Measurements from ENCODE around the gene DPM2. TPM values are rescaled to one million over a fixed set of nuclear protein-coding genes. Genes with fewer than 3 reads are reported as not detected.

Gene DPM2
- total and polyA plus RNA-seq, 7 experiments from 2014 or later, result 29.1 to 84.4 (median 39.5) TPM

GRCh38 chr9:127915801-127916719 is 21.6 kb downstream of the DPM2 start:
- intact Hi-C loops (cut with micrococcal nuclease), result loop anchor here (1.0 to 5.0 kb wide), 7 partner anchors 14 to 691 kb away; partner anchors contain the start of genes STXBP1 (in 2 of the 2), FPGS (in 1 of the 2) and PIP5KL1 (in 1 of the 2)
- Mint-ChIP-seq H3K4me3 (peak overlapping the region; percentile 76 to 91 (median 86)), H3K9me3 (no peaks in the 10 kb centered on the region), H3K4me1 (peaks cover 23 to 64% (median 48%) of the 10 kb centered on the region in 7 donors), H3K36me3 (peaks cover 0 to 14% (median 1%) of the 10 kb centered on the region in 5 donors), H3K27ac (peak overlapping the region; percentile 69 to 95 (median 87)), H3K27me3 (no peaks in the 10 kb centered on the region)
- peaks cover 0 to 31% (median 0%) of the 10 kb centered on the region in 3 experiments for H3K36me3 ChIP-seq (ENCODE audit: control insufficient read depth in 2 of 3, insufficient read depth in 3 of 3, low read length in 3 of 3)
- ATAC-seq (peak; percentile 6), DNase-seq (peak in 7 of 9 donors; percentile 43 to 80 (median 52))
- H3K4me1 ChIP-seq (ENCODE audit: control insufficient read depth in 2 of 2, insufficient read depth in 2 of 2, low read length in 2 of 2), result peaks cover 24 to 31% of the 10 kb centered on the region in 2 donors
- peak overlapping the region; percentile 81 for H3K27ac ChIP-seq (ENCODE audit: low read depth, low read length)
- no peaks in the 10 kb centered on the region for H3K9me3 ChIP-seq (ENCODE audit: control insufficient read depth in 2 of 3, low read length in 3 of 3)
- peak overlapping the region; percentile 86 for H3K4me3 ChIP-seq (ENCODE audit: low read length)
- POLR2A ChIA-PET, result interaction anchor here (0.5 to 4.9 kb wide), 21 partner anchors 12 to 1921 kb away, joined by 3 to 81 read pairs (median 3); partner anchors contain the start of genes CDK9, PTRH1, ST6GALNAC6 and TTC16
- no peaks in the 10 kb centered on the region for H3K27me3 ChIP-seq (ENCODE audit: control insufficient read depth in 2 of 2, insufficient read depth in 2 of 2, low read length in 2 of 2)
- CTCF ChIA-PET, result interaction anchor here (0.6 to 2.5 kb wide), 9 partner anchors 10 to 326 kb away, joined by 3 to 12 read pairs (median 3); partner anchors contain the start of genes SH2D3C and TOR2A

DNA sequence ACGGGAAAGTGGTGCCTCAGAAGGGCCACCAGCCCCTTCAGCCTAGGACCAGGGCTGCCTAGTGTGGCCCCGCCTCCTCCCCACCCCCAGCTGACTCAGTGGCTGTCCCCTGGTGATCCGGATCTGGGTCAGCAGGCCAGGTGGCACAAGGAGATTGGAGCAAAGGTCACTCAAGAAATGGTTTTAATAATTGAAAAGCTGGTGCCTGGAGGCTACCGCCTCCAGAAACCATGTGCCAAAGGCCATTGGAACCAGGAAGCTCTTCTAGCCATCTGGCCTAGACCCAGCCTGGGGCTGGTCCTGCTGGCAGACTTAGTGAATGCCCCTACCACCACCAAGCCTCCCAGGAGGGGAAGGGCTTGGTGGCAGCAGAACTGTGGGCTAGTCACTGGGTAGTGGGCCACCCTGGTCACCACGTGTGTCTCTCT is 22.3 kb downstream of the DPM2 start:
- ATAC-seq (no peak), DNase-seq (no peak)
- H3K27ac Mint-ChIP-seq, result peak overlapping the region in 8 of 9 donors; percentile 69 to 95 (median 84)
- peak overlapping the region; percentile 76 to 91 (median 86) for H3K4me3 Mint-ChIP-seq
- H3K9me3 ChIP-seq (ENCODE audit: control insufficient read depth in 2 of 3, low read length in 3 of 3), result no peaks in the 10 kb centered on the region
- H3K27ac ChIP-seq (ENCODE audit: low read depth, low read length), result peak overlapping the region; percentile 81
- H3K36me3 Mint-ChIP-seq, result peaks cover 4 to 20% (median 7%) of the 10 kb centered on the region in 5 donors
- H3K4me1 Mint-ChIP-seq, result peaks cover 30 to 66% (median 54%) of the 10 kb centered on the region in 7 donors
- peaks cover 24 to 31% of the 10 kb centered on the region in 2 donors for H3K4me1 ChIP-seq (ENCODE audit: control insufficient read depth in 2 of 2, insufficient read depth in 2 of 2, low read length in 2 of 2)
- POLR2A ChIA-PET, result interaction anchor here (0.8 to 4.9 kb wide), 13 partner anchors 11 to 1922 kb away, joined by 3 to 81 read pairs (median 3); partner anchors contain the start of genes CDK9, DPM2 and ST6GALNAC6
- no peaks in the 10 kb centered on the region for H3K27me3 ChIP-seq (ENCODE audit: control insufficient read depth in 2 of 2, insufficient read depth in 2 of 2, low read length in 2 of 2)
- H3K27me3 Mint-ChIP-seq, result no peaks in the 10 kb centered on the region
- CTCF ChIA-PET, result interaction anchor here (1.0 to 2.3 kb wide), 5 partner anchors 9 to 137 kb away, joined by 3 to 12 read pairs (median 4); partner anchors contain the start of gene SH2D3C
- H3K36me3 ChIP-seq (ENCODE audit: control insufficient read depth in 2 of 3, insufficient read depth in 3 of 3, low read length in 3 of 3), result peaks cover 0 to 38% (median 0%) of the 10 kb centered on the region in 3 experiments
- intact Hi-C loops (cut with micrococcal nuclease), result loop anchor here (5.0 kb wide), 3 partner anchors 33 to 348 kb away; partner anchors contain the start of gene STXBP1 (in 1 of the 2)
- peak overlapping the region; percentile 19 for H3K4me3 ChIP-seq (ENCODE audit: low read length)
- H3K9me3 Mint-ChIP-seq, result no peaks in the 10 kb centered on the region

DNA sequence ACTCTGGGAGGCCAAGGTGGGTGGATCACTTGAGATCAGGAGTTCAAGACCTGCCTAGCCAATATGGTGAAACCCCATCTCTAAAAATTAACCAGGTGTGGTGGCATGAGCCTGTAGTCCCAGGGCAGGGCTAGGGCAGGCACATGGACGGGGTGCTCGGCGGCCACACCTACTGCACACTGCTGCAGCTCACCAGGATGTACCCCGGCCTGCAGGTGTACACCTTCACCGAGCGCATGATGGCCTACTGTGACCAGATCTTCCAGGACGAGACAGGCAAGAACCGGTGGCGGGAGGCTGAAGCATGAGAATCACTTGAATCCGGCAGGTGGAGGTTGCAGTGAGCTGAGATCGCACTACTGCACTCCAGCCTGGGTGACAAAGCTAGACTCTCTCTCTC is 24.0 kb downstream of the DPM2 start:
- Histone ChIP-seq H3K27ac (ENCODE audit: low read depth, low read length) (no peak overlapping the region), H3K4me3 (ENCODE audit: low read length) (no peak overlapping the region), H3K4me1 (ENCODE audit: control insufficient read depth in 2 of 2, insufficient read depth in 2 of 2, low read length in 2 of 2) (peaks cover 24 to 31% of the 10 kb centered on the region in 2 donors), H3K27me3 (ENCODE audit: control insufficient read depth in 2 of 2, insufficient read depth in 2 of 2, low read length in 2 of 2) (no peaks in the 10 kb centered on the region), H3K9me3 (ENCODE audit: control insufficient read depth in 2 of 3, low read length in 3 of 3) (no peaks in the 10 kb centered on the region), H3K36me3 (ENCODE audit: control insufficient read depth in 2 of 3, insufficient read depth in 3 of 3, low read length in 3 of 3) (peaks cover 0 to 48% (median 0%) of the 10 kb centered on the region in 3 experiments)
- peaks cover 24 to 57% (median 46%) of the 10 kb centered on the region in 7 donors for H3K4me1 Mint-ChIP-seq
- peak overlapping the region in 2 of 9 donors; percentile 69 to 81 for H3K27ac Mint-ChIP-seq
- ATAC-seq (no peak), DNase-seq (peak in 1 of 9 donors; percentile 8)
- CTCF ChIA-PET, result interaction anchor here (0.6 to 1.7 kb wide), 3 partner anchors 126 to 178 kb away, joined by 3 to 8 read pairs (median 4); partner anchors contain the start of gene TOR2A
- peak overlapping the region in 2 of 10 donors; percentile 13 to 29 for H3K4me3 Mint-ChIP-seq
- H3K9me3 Mint-ChIP-seq, result no peaks in the 10 kb centered on the region
- POLR2A ChIA-PET, result interaction anchor here (0.6 to 4.9 kb wide), 5 partner anchors 10 to 179 kb away, joined by 3 to 81 read pairs (median 4); partner anchors contain the start of gene TOR2A
- H3K27me3 Mint-ChIP-seq, result no peaks in the 10 kb centered on the region
- intact Hi-C loops (cut with micrococcal nuclease), result no loop called here
- peaks cover 4 to 20% (median 7%) of the 10 kb centered on the region in 5 donors for H3K36me3 Mint-ChIP-seq

DNA sequence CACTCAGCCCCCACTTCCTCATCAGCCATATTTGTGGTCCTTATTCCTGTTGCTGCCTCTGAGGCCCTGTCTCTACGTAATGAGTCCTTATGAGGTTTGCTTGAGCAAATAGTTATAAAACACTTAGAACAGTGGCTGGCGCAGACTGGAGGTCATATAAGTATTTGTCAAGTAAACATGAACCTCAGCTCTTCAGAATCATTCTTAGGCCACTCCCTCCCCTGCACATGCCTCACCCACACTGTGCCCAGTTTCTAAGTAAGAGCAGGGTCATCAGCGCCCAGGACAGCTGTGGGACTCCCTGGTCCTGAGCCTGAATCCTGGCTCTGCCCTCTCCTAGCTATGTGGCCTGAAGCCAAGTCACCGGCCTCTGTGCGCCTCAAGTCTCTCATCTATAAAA is 24.8 kb downstream of the DPM2 start:
- Histone ChIP-seq H3K27ac (ENCODE audit: low read depth, low read length) (no peak overlapping the region), H3K27me3 (ENCODE audit: control insufficient read depth in 2 of 2, insufficient read depth in 2 of 2, low read length in 2 of 2) (no peaks in the 10 kb centered on the region), H3K4me3 (ENCODE audit: low read length) (no peak overlapping the region), H3K9me3 (ENCODE audit: control insufficient read depth in 2 of 3, low read length in 3 of 3) (no peaks in the 10 kb centered on the region), H3K36me3 (ENCODE audit: control insufficient read depth in 2 of 3, insufficient read depth in 3 of 3, low read length in 3 of 3) (peaks cover 0 to 56% (median 0%) of the 10 kb centered on the region in 3 experiments), H3K4me1 (ENCODE audit: control insufficient read depth in 2 of 2, insufficient read depth in 2 of 2, low read length in 2 of 2) (peaks cover 24% of the 10 kb centered on the region in 2 donors)
- H3K4me1 Mint-ChIP-seq, result peaks cover 18 to 49% (median 38%) of the 10 kb centered on the region in 7 donors
- H3K27ac Mint-ChIP-seq, result peak overlapping the region in 6 of 9 donors; percentile 43 to 81 (median 61)
- DNase-seq (no peak), ATAC-seq (no peak)
- peaks cover 4 to 20% (median 7%) of the 10 kb centered on the region in 5 donors for H3K36me3 Mint-ChIP-seq
- peak overlapping the region in 2 of 10 donors; percentile 7 to 19 for H3K4me3 Mint-ChIP-seq
- POLR2A ChIA-PET, result interaction anchor here (1.1 to 1.2 kb wide), 3 partner anchors 9 to 178 kb away, joined by 3 to 4 read pairs (median 3); partner anchors contain the start of gene TOR2A
- H3K27me3 Mint-ChIP-seq, result no peaks in the 10 kb centered on the region
- CTCF ChIA-PET, result interaction anchor here (0.6 to 1.7 kb wide), 6 partner anchors 9 to 178 kb away, joined by 3 to 8 read pairs (median 4); partner anchors contain the start of gene TOR2A
- H3K9me3 Mint-ChIP-seq, result no peaks in the 10 kb centered on the region
- intact Hi-C loops (cut with micrococcal nuclease), result no loop called here

DNA sequence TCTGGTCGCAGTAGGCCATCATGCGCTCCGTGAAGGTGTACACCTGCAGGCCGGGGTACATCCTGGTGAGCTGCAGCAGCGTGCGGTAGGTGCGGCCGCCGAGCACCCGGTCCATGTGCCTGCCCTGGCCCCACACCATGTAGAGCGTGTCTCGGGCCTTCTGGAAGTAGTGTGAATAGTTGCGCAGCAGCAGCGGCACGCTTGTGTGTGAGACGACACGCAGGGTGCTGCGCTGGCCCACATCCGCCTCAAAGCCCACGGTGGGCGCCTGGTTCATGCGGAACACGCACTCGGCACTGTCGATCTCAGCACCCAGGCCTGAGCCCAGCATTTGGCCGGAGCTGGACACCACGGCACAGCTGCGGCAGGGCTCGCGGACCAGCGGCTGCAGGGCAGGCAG is 25.4 kb downstream of the DPM2 start:
- Histone ChIP-seq H3K36me3 (ENCODE audit: control insufficient read depth in 2 of 3, insufficient read depth in 3 of 3, low read length in 3 of 3) (peaks cover 0 to 59% (median 0%) of the 10 kb centered on the region in 3 experiments), H3K27ac (ENCODE audit: low read depth, low read length) (no peak overlapping the region), H3K9me3 (ENCODE audit: control insufficient read depth in 2 of 3, low read length in 3 of 3) (no peaks in the 10 kb centered on the region), H3K4me3 (ENCODE audit: low read length) (no peak overlapping the region), H3K27me3 (ENCODE audit: control insufficient read depth in 2 of 2, insufficient read depth in 2 of 2, low read length in 2 of 2) (no peaks in the 10 kb centered on the region), H3K4me1 (ENCODE audit: control insufficient read depth in 2 of 2, insufficient read depth in 2 of 2, low read length in 2 of 2) (peaks cover 20 to 23% of the 10 kb centered on the region in 2 donors)
- intact Hi-C loops (cut with micrococcal nuclease), result no loop called here
- ChIA-PET POLR2A (interaction anchor here (0.6 to 1.2 kb wide), 4 partner anchors 8 to 177 kb away, joined by 3 to 4 read pairs (median 3); partner anchors contain the start of gene TOR2A), CTCF (interaction anchor here (0.9 to 1.1 kb wide), 2 partner anchors 9 to 30 kb away, joined by 3 to 4 read pairs; no protein-coding TSS in a partner anchor)
- DNase-seq, result peak in 1 of 9 donors; percentile 6
- Mint-ChIP-seq H3K9me3 (no peaks in the 10 kb centered on the region), H3K27me3 (no peaks in the 10 kb centered on the region), H3K4me3 (no peak overlapping the region), H3K27ac (peak overlapping the region in 2 of 9 donors; percentile 5 to 95), H3K36me3 (peaks cover 4 to 20% (median 7%) of the 10 kb centered on the region in 5 donors), H3K4me1 (peaks cover 18 to 44% (median 33%) of the 10 kb centered on the region in 7 donors)
- no peak for ATAC-seq
